Mesendoderm (in vitro differentiated cells): ENCODE results near the gene RSL1D1.
A peak's percentile ranks its signal among the peaks of the same experiment; 100 is the strongest.

ENCODE experiments used
- DNase-seq: peaks from one replicate; pipeline ENCODE4 v3.0.0; 2013
- H2AK5ac ChIP-seq: 2 replicates; pipeline ENCODE4 v1.6.1; 2013; ENCODE audit warnings: low read length, inconsistent platforms
- H2BK120ac ChIP-seq: 2 replicates; pipeline ENCODE4 v1.6.1; 2013; ENCODE audit warnings: low read depth, mild to moderate bottlenecking, low read length, moderate library complexity, mixed read lengths
- H2BK15ac ChIP-seq: replicated peaks from 2 replicates; pipeline ENCODE4 v1.6.1; 2013; ENCODE audit warnings: low read depth, mild to moderate bottlenecking, moderate library complexity
- H2BK5ac ChIP-seq: 2 replicates; pipeline ENCODE4 v1.6.1; 2013; ENCODE audit warnings: low read length, inconsistent platforms
- H3K18ac ChIP-seq: 2 replicates; pipeline ENCODE4 v1.6.1; 2013; ENCODE audit warnings: mild to moderate bottlenecking, low read length, mixed read lengths
- H3K23ac ChIP-seq: one replicate; pipeline ENCODE4 v1.6.1; 2013; ENCODE audit warnings: low read length
- H3K27ac ChIP-seq: 2 replicates; pipeline ENCODE4 v1.5.1; 2013; ENCODE audit warnings: low read depth, mild to moderate bottlenecking, inconsistent platforms, low read length, moderate library complexity
- H3K27me3 ChIP-seq: 2 replicates; pipeline ENCODE4 v1.6.1; 2013; ENCODE audit warnings: low read length, control low read depth, mild to moderate bottlenecking, inconsistent platforms; ENCODE audit not compliant: insufficient read depth, poor library complexity
- H3K36me3 ChIP-seq: 2 replicates; pipeline ENCODE4 v1.6.1; 2013; ENCODE audit warnings: low read length, inconsistent platforms; ENCODE audit not compliant: control insufficient read depth, insufficient read depth
- H3K4ac ChIP-seq: one replicate; pipeline ENCODE4 v1.6.1; 2013; ENCODE audit warnings: low read depth, mild to moderate bottlenecking, low read length, moderate library complexity
- H3K4me1 ChIP-seq: 2 replicates; pipeline ENCODE4 v1.6.1; 2013; ENCODE audit warnings: low read depth, low read length, inconsistent platforms; ENCODE audit not compliant: control insufficient read depth
- H3K4me2 ChIP-seq: 2 replicates; pipeline ENCODE4 v1.6.1; 2013; ENCODE audit warnings: low read length
- H3K4me3 ChIP-seq: 2 replicates; pipeline ENCODE4 v1.5.1; 2013; ENCODE audit warnings: mild to moderate bottlenecking, low read length
- H3K56ac ChIP-seq: one replicate; pipeline ENCODE4 v1.6.1; 2013; ENCODE audit warnings: low read length
- H3K79me1 ChIP-seq: 2 replicates; pipeline ENCODE4 v1.6.1; 2013; ENCODE audit warnings: low read length, inconsistent platforms
- H3K79me2 ChIP-seq: 2 replicates; pipeline ENCODE4 v1.6.1; 2013; ENCODE audit warnings: mild to moderate bottlenecking, low read length; ENCODE audit not compliant: control insufficient read depth, insufficient read depth
- H3K9ac ChIP-seq: 2 replicates; pipeline ENCODE4 v1.6.1; 2013; ENCODE audit warnings: low read length, inconsistent platforms
- H4K5ac ChIP-seq: one replicate; pipeline ENCODE4 v1.6.1; 2013; ENCODE audit warnings: low read length
- H4K8ac ChIP-seq: one replicate; pipeline ENCODE4 v1.6.1; 2013; ENCODE audit warnings: low read depth, mild to moderate bottlenecking, control low read depth, low read length, moderate library complexity
- WGBS: extraction: QIAGEN DNeasy Blood & Tissue Kit; methylation state at CpG from one replicate; pipeline ENCODE4 v1.1.7; 2013; ENCODE audit warnings: low lambda C conversion rate, missing lambda C conversion rate; ENCODE audit not compliant: insufficient coverage; ENCODE audit errors: extremely low coverage; 5-methylcytosine and 5-hydroxymethylcytosine counted together

RSL1D1 gene

GRCh38 chr16:11875721-11876120 is 24.4 kb upstream of the RSL1D1 start:
- no peak overlapping the region for H4K5ac ChIP-seq
- H3K18ac ChIP-seq = no peak overlapping the region
- H3K79me2 ChIP-seq = no peaks in the 10 kb centered on the region
- H2AK5ac ChIP-seq = no peak overlapping the region
- no peaks in the 10 kb centered on the region for H3K79me1 ChIP-seq
- no peaks in the 10 kb centered on the region for H3K4me1 ChIP-seq
- no peak overlapping the region for H2BK5ac ChIP-seq
- H2BK120ac ChIP-seq = no peak overlapping the region
- H3K9ac ChIP-seq = no peak overlapping the region
- no peak overlapping the region for H3K27ac ChIP-seq
- no peak overlapping the region for H3K23ac ChIP-seq
- WGBS = no CpG with 5 or more reads among the region's 5 CpGs
- H3K4me3 ChIP-seq = no peak overlapping the region
- H3K56ac ChIP-seq = no peak overlapping the region
- no peak overlapping the region for H4K8ac ChIP-seq
- H3K4me2 ChIP-seq = no peak overlapping the region
- H2BK15ac ChIP-seq = no peak overlapping the region
- H3K36me3 ChIP-seq = peaks cover 6% of the 10 kb centered on the region
- DNase-seq = no peak
- H3K27me3 ChIP-seq = no peaks in the 10 kb centered on the region
- no peak overlapping the region for H3K4ac ChIP-seq

DNA sequence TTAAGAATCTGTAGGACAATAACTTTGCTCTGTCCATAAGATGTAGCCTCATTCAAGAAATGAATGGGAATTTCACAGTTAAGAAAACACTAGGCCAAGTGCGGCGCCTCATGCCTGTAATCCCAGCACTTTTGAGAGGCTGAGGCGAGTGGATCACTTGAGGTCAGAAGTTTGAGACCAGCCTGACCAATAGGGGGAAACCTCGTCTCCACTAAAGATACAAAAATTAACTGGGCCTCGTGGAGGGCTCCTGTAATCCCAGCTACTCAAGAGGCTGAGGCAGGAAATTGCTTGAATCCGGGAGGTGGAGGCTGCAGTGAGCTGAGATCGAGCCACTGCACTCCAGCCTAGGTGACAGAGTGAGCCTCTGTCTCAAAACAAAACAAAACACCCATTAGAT is 19.9 kb upstream of the RSL1D1 start:
- Histone ChIP-seq H4K5ac (no peak overlapping the region), H3K36me3 (peaks cover 4% of the 10 kb centered on the region), H3K9ac (no peak overlapping the region), H2BK5ac (no peak overlapping the region), H3K23ac (no peak overlapping the region), H3K27me3 (no peaks in the 10 kb centered on the region), H2BK15ac (no peak overlapping the region), H4K8ac (no peak overlapping the region), H2BK120ac (no peak overlapping the region), H3K4me1 (no peaks in the 10 kb centered on the region), H3K4ac (no peak overlapping the region), H3K79me2 (no peaks in the 10 kb centered on the region), H2AK5ac (no peak overlapping the region), H3K79me1 (no peaks in the 10 kb centered on the region), H3K27ac (no peak overlapping the region), H3K56ac (no peak overlapping the region), H3K4me2 (no peak overlapping the region), H3K4me3 (no peak overlapping the region), H3K18ac (no peak overlapping the region)
- WGBS = no CpG with 5 or more reads among the region's 7 CpGs
- DNase-seq = peak; percentile 87

DNA sequence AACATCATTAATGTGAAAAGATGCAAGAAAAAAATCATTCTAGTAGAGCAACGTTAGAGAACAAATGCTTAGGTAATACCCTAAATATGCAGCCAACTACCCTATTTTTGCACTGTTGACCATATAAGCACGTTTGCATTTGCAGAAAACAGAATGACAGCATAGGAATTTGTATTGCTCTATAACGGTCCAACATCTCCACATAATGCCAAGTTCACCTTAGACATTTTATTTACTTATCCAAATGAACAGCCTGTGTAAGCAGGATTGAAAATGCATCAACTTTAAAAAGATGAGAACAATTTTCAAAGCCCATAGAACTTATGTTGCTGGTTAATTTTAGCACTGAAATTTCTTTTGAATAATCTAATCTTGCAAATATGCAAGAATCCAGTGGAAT is 19.1 kb upstream of the RSL1D1 start:
- H3K56ac ChIP-seq = no peak overlapping the region
- no CpG with 5 or more reads among the region's 3 CpGs for WGBS
- no peaks in the 10 kb centered on the region for H3K27me3 ChIP-seq

GRCh38 chr16:11869353-11870228 is 18.2 kb upstream of the RSL1D1 start:
- DNase-seq = no peak

More for the DNA sequence above, 19.1 kb upstream of the RSL1D1 start:
- Histone ChIP-seq H3K23ac (no peak overlapping the region), H2AK5ac (no peak overlapping the region), H4K8ac (no peak overlapping the region), H3K4ac (no peak overlapping the region), H3K9ac (no peak overlapping the region), H3K36me3 (peaks cover 2% of the 10 kb centered on the region), H3K4me1 (no peaks in the 10 kb centered on the region), H3K79me1 (no peaks in the 10 kb centered on the region), H3K4me3 (no peak overlapping the region), H2BK5ac (no peak overlapping the region), H3K4me2 (no peak overlapping the region), H3K27ac (no peak overlapping the region), H3K79me2 (no peaks in the 10 kb centered on the region), H2BK15ac (no peak overlapping the region), H2BK120ac (no peak overlapping the region), H3K18ac (no peak overlapping the region), H4K5ac (no peak overlapping the region)
- no peak for DNase-seq

GRCh38 chr16:11868412-11868980 is 17.2 kb upstream of the RSL1D1 start:
- peaks cover 2% of the 10 kb centered on the region for H3K36me3 ChIP-seq
- H3K27me3 ChIP-seq = no peaks in the 10 kb centered on the region

More at GRCh38 chr16:11869353-11870228, 18.2 kb upstream of the RSL1D1 start:
- Histone ChIP-seq H3K27ac (no peak overlapping the region), H4K8ac (no peak overlapping the region), H3K56ac (no peak overlapping the region), H3K79me2 (no peaks in the 10 kb centered on the region), H2AK5ac (no peak overlapping the region), H2BK5ac (no peak overlapping the region), H3K4me2 (no peak overlapping the region), H3K36me3 (peaks cover 2% of the 10 kb centered on the region), H4K5ac (no peak overlapping the region), H2BK15ac (no peak overlapping the region), H3K4me3 (no peak overlapping the region), H3K18ac (no peak overlapping the region), H2BK120ac (no peak overlapping the region), H3K27me3 (no peaks in the 10 kb centered on the region), H3K79me1 (no peaks in the 10 kb centered on the region), H3K9ac (no peak overlapping the region), H3K4ac (no peak overlapping the region), H3K23ac (no peak overlapping the region), H3K4me1 (no peaks in the 10 kb centered on the region)
- no CpG with 5 or more reads among the region's 8 CpGs for WGBS

More at GRCh38 chr16:11868412-11868980, 17.2 kb upstream of the RSL1D1 start:
- WGBS = no CpG with 5 or more reads among the region's 2 CpGs
- no peak overlapping the region for H2BK120ac ChIP-seq
- H3K4me1 ChIP-seq = no peaks in the 10 kb centered on the region
- H4K5ac ChIP-seq = no peak overlapping the region
- H3K4me3 ChIP-seq = no peak overlapping the region
- H4K8ac ChIP-seq = no peak overlapping the region
- H3K79me2 ChIP-seq = no peaks in the 10 kb centered on the region
- DNase-seq = no peak
- no peak overlapping the region for H2BK15ac ChIP-seq
- H3K79me1 ChIP-seq = no peaks in the 10 kb centered on the region
- H3K9ac ChIP-seq = no peak overlapping the region
- H3K18ac ChIP-seq = no peak overlapping the region
- H3K56ac ChIP-seq = no peak overlapping the region
- H3K4me2 ChIP-seq = no peak overlapping the region
- H3K4ac ChIP-seq = no peak overlapping the region
- H2AK5ac ChIP-seq = no peak overlapping the region
- H3K27ac ChIP-seq = no peak overlapping the region
- no peak overlapping the region for H2BK5ac ChIP-seq
- no peak overlapping the region for H3K23ac ChIP-seq
